Right lobe of liver (tissue), 4 donors: Measurements from ENCODE around the gene STXBP3.

Experiments
- POLR2A ChIP-seq: fragments of 450-650 bp; IDR thresholded peaks from one replicate; pipeline ENCODE4 v1.6.1; 2017; ENCODE audit warnings: antibody characterized with exemption, mild to moderate bottlenecking
- TF ChIP-seq, protein P1 (sequence below), 4 donors: fragments of 200-600 bp in 3 of 4; fragments of 450-650 bp in 1 of 4; IDR thresholded peaks; one replicate each; pipeline versions ENCODE4 v1.5.1 to v1.8.0; 2016 to 2022; ENCODE audit warnings: antibody characterized with exemption in 4 of 4, mild to moderate bottlenecking in 2 of 4
- donor health status: DM: no; HTN: no; CAD: no.
- donor health status: DM: no; HTN: no; CAD: no.
- donor health status: DM: no; HTN: yes; CAD: no.

- TF ChIP-seq, protein P1, sequence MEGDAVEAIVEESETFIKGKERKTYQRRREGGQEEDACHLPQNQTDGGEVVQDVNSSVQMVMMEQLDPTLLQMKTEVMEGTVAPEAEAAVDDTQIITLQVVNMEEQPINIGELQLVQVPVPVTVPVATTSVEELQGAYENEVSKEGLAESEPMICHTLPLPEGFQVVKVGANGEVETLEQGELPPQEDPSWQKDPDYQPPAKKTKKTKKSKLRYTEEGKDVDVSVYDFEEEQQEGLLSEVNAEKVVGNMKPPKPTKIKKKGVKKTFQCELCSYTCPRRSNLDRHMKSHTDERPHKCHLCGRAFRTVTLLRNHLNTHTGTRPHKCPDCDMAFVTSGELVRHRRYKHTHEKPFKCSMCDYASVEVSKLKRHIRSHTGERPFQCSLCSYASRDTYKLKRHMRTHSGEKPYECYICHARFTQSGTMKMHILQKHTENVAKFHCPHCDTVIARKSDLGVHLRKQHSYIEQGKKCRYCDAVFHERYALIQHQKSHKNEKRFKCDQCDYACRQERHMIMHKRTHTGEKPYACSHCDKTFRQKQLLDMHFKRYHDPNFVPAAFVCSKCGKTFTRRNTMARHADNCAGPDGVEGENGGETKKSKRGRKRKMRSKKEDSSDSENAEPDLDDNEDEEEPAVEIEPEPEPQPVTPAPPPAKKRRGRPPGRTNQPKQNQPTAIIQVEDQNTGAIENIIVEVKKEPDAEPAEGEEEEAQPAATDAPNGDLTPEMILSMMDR (IDR thresholded peaks at IDR 0.05), result no peak
- TF ChIP-seq POLR2A, result no peak
Measured at GRCh38 chr1:108813326-108813725, 66.9 kb downstream of the STXBP3 start.
